Measurements from ENCODE around the gene RPL26.
"Not testable (repeated sequence)": the region's sequence is repeated elsewhere in the genome, so short reads cannot be mapped to it uniquely, and the experiment has no call there.

RPL26 gene

GRCh38 chr17:8362651-8363332 is 20.2 kb downstream of the RPL26 start:
- no peak for DNase-seq

DNA sequence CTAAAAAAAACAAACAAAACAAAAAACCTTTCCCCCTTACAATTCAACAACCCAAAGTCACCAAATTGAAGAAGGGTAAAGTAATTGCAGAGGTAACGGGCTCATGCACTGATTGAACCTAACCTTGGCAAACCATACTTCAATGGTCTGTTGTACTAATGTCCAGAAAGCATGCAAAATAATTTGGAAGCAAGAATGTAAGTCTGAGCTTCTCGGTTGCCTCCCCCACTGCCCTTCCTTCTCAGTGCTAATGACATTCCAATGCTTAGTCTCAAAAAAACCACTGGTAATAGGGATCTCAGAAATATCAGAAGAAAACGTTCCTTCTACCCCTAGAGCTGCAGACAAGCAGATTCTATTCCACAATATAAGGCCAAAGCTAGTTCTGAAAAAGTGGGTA is 22.2 kb downstream of the RPL26 start:
- DNase-seq, result no peak

DNA sequence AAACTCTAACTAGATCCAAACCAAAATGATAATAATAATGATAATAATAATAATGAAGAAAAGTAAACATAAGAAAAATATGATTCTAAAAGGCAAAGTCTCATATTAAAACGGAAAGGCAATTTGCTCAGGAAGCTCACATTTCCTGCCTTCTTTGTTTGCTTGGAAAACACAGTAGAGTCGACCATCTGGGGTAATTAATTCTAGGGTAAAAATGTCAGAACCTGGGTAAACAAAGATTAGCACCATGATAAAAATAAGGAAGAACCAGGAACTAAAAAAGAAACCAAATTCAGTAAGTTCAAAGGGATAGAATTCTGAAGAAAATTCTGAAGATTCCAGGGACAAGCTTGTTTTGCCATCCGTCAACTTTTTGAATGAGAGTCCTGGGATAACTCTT is 22.7 kb downstream of the RPL26 start:
- DNase-seq, result no peak

- no peak for DNase-seq
These were observed 23.2 kb downstream of the RPL26 start for GRCh38 chr17:8359769-8360168.

DNA sequence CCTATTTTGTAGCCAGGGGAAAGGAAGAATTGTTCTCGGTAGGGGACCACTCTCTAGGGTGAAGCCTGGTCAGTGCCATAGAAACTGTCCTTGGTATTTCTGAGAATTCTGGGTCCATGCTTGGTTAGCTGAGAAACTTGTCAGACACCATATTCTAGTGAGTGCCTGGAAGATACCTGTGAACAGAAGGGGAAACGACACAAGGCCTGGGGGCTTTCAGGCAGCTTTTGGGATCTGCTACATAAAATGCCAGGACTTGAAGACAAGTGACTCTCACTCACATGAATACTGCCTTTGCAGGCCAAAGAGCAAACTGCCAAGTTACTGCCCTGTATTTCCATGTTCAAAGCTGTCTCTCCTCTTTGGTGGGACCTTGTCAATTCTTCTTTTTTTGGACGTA is 25.1 kb downstream of the RPL26 start:
- DNase-seq, result no peak

DNA sequence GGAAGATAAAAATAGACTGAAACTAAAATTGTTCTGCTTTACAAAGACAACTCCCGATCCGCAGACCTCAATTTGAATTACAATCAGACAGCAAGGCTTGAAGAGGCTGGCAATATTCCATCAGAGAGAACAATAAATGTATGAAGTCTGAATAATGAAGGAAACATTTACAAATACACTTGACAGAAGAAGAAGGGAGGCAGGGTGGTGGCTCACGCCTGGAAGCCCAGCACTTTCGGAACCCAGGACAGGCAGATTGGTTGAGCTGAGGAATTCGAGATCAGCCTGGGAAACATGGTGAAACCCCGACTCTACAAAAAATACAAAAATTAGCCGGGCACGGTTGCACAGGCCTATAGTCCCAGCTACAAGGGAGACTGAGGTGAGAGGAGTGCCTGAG is 28.8 kb downstream of the RPL26 start:
- no peak for DNase-seq

GRCh38 chr17:8353736-8354135 is 29.3 kb downstream of the RPL26 start:
- no peak for DNase-seq

- DNase-seq, result no peak
These were observed 32.7 kb downstream of the RPL26 start for GRCh38 chr17:8350339-8350738.

DNA sequence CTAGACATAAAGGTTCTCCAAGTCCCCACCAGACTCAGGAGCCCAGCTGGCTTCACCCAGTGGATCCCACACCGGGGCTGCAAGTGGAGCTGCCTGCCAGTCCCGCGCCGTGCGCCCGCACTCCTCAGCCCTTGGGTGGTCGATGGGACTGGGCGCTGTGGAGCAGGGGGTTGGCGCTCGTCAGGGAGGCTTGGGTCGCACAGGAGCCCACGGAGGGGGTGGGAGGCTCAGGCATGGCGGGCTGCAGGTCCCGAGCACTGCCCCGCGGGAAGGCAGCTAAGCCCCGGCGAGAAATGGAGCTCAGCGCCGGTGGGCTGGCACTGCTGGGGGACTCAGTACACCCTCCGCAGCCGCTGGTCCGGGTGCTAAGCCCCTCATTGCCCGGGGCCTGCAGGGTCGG is 36.0 kb downstream of the RPL26 start:
- DNase-seq, result not testable (repeated sequence)

- no peak for DNase-seq
These were observed 36.9 kb downstream of the RPL26 start for GRCh38 chr17:8345951-8346665.

DNA sequence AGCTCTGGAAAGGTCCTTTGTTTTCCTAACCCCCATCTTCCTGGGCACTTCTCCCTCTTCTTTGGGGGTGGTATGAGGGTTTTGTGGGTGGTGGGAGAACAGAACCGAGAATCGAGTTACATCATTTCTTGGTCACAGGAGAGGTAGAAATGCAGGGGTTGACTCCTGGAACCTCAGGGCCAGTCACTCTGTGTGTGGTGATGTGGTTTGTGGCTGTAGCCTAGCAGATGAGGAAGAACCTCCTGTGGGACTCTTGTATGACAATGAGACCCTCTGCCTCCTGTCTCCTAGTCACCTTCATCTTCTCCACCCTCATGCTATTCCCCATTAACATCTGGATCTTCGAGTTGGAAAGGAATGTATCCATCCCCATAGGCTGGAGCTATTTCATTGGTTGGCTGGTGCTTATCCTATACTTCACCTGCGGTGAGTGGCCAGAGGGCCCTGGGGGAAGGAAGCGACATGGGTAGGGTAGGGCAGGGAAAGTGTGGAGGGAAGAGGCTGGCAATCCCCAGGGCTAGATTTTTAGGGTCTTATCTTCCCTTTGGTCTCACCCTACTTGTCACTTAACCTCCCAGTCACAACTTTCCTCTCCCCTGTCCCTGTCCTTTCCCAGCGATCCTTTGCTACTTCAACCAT is 37.8 kb downstream of the RPL26 start:
- DNase-seq, result no peak

- no peak for DNase-seq
These were observed 41.5 kb downstream of the RPL26 start for GRCh38 chr17:8341456-8341855.

GRCh38 chr17:8339540-8339939 is 43.5 kb downstream of the RPL26 start, which contains the start of gene ODF4:
TSS of gene ODF4 (plus strand) at chr17:8339840. CDS start at chr17:8340052, 212 bp downstream.
- DNase-seq, result no peak

DNA sequence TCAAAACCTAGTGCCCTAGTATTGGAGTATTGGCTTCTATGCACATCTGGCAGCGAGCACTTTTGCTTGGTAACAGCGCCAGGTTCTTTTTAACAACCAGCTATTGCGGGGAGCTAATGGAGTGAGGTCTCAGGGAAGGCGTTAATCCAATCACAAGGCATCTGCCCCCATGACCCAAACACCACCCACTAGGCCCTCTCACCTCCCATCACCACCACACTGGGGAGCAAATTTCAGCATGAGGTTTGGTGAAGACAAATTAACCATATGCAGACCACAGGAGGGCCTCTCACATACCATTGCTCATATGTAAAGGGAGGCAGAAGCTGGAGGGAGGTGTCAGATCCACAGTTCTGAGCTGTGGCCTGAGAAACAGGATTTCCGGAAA is 44.2 kb downstream of the RPL26 start:
- no peak for DNase-seq

GRCh38 chr17:8337802-8338752 is 44.9 kb downstream of the RPL26 start:
- no peak for DNase-seq

DNA sequence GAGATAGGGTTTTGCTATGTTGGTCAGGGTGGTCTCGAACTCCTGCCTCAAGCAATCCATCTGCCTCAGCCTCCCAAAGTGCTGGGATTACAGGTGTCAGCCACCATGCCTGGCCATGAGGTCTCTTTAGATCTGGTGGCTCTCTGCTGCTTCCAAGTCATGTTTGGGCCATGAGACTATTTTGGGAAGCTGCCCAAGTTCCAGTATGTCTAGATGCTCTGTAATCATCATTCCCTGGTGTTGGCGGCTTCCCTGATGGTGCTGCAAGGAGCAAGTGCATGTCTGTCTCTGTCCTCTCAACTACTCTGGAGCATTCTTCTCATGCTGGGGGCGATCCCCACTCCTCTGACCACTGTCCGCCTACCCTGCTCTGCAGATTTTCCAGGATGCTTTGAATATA is 49.7 kb downstream of the RPL26 start:
- DNase-seq, result no peak

DNA sequence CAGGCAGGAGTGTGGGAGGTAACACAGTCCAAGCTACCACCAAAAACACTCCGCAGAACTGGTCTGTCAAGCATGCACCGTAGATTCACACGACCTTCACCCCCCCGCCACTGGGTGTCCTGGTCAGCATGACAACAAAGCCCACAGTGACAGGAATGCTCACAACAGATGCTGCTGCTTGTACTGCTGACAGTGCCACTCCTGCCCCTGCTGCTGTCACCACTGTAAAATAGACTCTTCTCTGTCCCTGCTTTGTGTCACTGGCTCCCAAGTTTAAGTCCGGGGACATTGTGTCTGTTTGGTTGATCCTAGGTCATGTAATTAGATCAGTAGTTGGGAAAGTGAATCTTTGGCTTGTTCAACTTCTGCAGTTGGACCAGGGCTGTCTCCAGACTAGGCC is 50.3 kb downstream of the RPL26 start:
- DNase-seq, result no peak

- DNase-seq, result no peak
These were observed 50.9 kb downstream of the RPL26 start for GRCh38 chr17:8332128-8332527.

Data from activated effector memory CD4-positive, alpha-beta T cell treated with anti-CD3 and anti-CD28 coated beads, Interleukin-2, amount 50 U/mL, for 16 hours (primary cell).